Type B pancreatic cell (in vitro differentiated cells): ENCODE measurements around the gene MAP4K1. TPM values are rescaled to one million over a fixed set of nuclear protein-coding genes. Genes with fewer than 3 reads are reported as not detected.

Source experiments
- DNase-seq: peaks from one replicate; pipeline ENCODE4 v3.0.0; 2021; ENCODE audit warnings: mixed read lengths; ENCODE audit not compliant: unreplicated experiment; ENCODE audit errors: extremely low spot score
- H3K27ac Mint-ChIP-seq: 2 replicates; pipeline ENCODE4 v1.8.0; 2021; ENCODE audit warnings: mild to moderate bottlenecking, mixed read lengths
- H3K27me3 Mint-ChIP-seq: 2 replicates; pipeline ENCODE4 v1.8.0; 2021; ENCODE audit warnings: mixed read lengths
- H3K36me3 Mint-ChIP-seq: 2 replicates; pipeline ENCODE4 v1.8.0; 2021; ENCODE audit warnings: mixed read lengths
- H3K4me1 Mint-ChIP-seq: one replicate; pipeline ENCODE4 v1.8.0; 2021; ENCODE audit warnings: mixed read lengths; ENCODE audit not compliant: unreplicated experiment
- H3K4me3 Mint-ChIP-seq: 2 replicates; pipeline ENCODE4 v1.8.0; 2021; ENCODE audit warnings: mild to moderate bottlenecking, mixed read lengths
- H3K9me3 Mint-ChIP-seq: 2 replicates; pipeline ENCODE4 v1.8.0; 2021; ENCODE audit warnings: mixed read lengths
- CTCF ChIP-seq: fragments of 200-600 bp; sonication (generic); conservative IDR thresholded peaks from 2 replicates; pipeline ENCODE4 v1.5.0; 2021; ENCODE audit warnings: antibody characterized with exemption, mild to moderate bottlenecking
- total RNA-seq: library from RNA; stranded (reverse); gene quantifications from 2 replicates; pipeline ENCODE4 v1.2.1, GENCODE V29; 2021; ENCODE audit warnings: low replicate concordance

Gene MAP4K1
- total RNA-seq, 1 donor from 2014 or later, result 2.4 TPM

GRCh38 chr19:38543286-38543806 is 74.4 kb downstream of the MAP4K1 start:
- no peak overlapping the region for H3K4me3 Mint-ChIP-seq
- H3K27ac Mint-ChIP-seq, result no peak overlapping the region
- peaks cover 6% of the 10 kb centered on the region for H3K4me1 Mint-ChIP-seq
- no peak for DNase-seq
- peaks cover 5% of the 10 kb centered on the region for H3K9me3 Mint-ChIP-seq
- H3K36me3 Mint-ChIP-seq, result no peaks in the 10 kb centered on the region
- TF ChIP-seq CTCF, result no peak
- no peaks in the 10 kb centered on the region for H3K27me3 Mint-ChIP-seq

GRCh38 chr19:38542040-38542439 is 75.7 kb downstream of the MAP4K1 start:
- TF ChIP-seq CTCF, result no peak
- Mint-ChIP-seq H3K27ac (no peak overlapping the region), H3K27me3 (no peaks in the 10 kb centered on the region), H3K4me1 (peaks cover 6% of the 10 kb centered on the region), H3K4me3 (no peak overlapping the region), H3K9me3 (peaks cover 5% of the 10 kb centered on the region), H3K36me3 (no peaks in the 10 kb centered on the region)
- DNase-seq, result no peak

GRCh38 chr19:38539751-38540150 is 78.0 kb downstream of the MAP4K1 start:
- no peak overlapping the region for H3K4me3 Mint-ChIP-seq
- TF ChIP-seq CTCF, result no peak
- H3K36me3 Mint-ChIP-seq, result peaks cover 3% of the 10 kb centered on the region
- H3K9me3 Mint-ChIP-seq, result peaks cover 5% of the 10 kb centered on the region
- H3K27ac Mint-ChIP-seq, result no peak overlapping the region
- peaks cover 6% of the 10 kb centered on the region for H3K4me1 Mint-ChIP-seq
- no peaks in the 10 kb centered on the region for H3K27me3 Mint-ChIP-seq
- DNase-seq, result no peak

GRCh38 chr19:38538793-38539528 is 78.8 kb downstream of the MAP4K1 start:
- H3K36me3 Mint-ChIP-seq, result peaks cover 3% of the 10 kb centered on the region
- no peak overlapping the region for H3K4me3 Mint-ChIP-seq
- H3K4me1 Mint-ChIP-seq, result no peaks in the 10 kb centered on the region
- no peaks in the 10 kb centered on the region for H3K27me3 Mint-ChIP-seq
- H3K9me3 Mint-ChIP-seq, result no peaks in the 10 kb centered on the region
- TF ChIP-seq CTCF, result no peak
- no peak for DNase-seq
- H3K27ac Mint-ChIP-seq, result peak overlapping the region; percentile 86

GRCh38 chr19:38538386-38538785 is 79.4 kb downstream of the MAP4K1 start:
- Mint-ChIP-seq H3K27ac (peak overlapping the region; percentile 86), H3K27me3 (no peaks in the 10 kb centered on the region), H3K4me1 (no peaks in the 10 kb centered on the region), H3K9me3 (no peaks in the 10 kb centered on the region), H3K4me3 (no peak overlapping the region), H3K36me3 (peaks cover 3% of the 10 kb centered on the region)
- no peak for DNase-seq
- no peak for TF ChIP-seq CTCF

Other genes with a start within 250 kb of the MAP4K1 start
- 159 and 176 TPM in 2 replicates for gene PSMD8, start 243.4 kb downstream of the MAP4K1 start, total RNA-seq
- gene GGN, start 229.9 kb downstream of the MAP4K1 start, total RNA-seq, result 1.1 and 1.5 TPM in 2 replicates
- 4.2 and 5.5 TPM in 2 replicates for gene SPRED3, start 229.3 kb downstream of the MAP4K1 start, total RNA-seq
- 25.2 and 27.3 TPM in 2 replicates for gene FAM98C, start 214.9 kb downstream of the MAP4K1 start, total RNA-seq
- not detected in 2 replicates for gene RASGRP4, start 191.7 kb downstream of the MAP4K1 start, total RNA-seq
- 3.3 and 9.3 TPM in 2 replicates for gene RYR1, start 184.3 kb downstream of the MAP4K1 start, total RNA-seq
- gene EIF3K, start 1.2 kb upstream of the MAP4K1 start, total RNA-seq, result 274 and 310 TPM in 2 replicates
- gene ACTN4, start 29.7 kb upstream of the MAP4K1 start, total RNA-seq, result 475 and 776 TPM in 2 replicates
- gene CAPN12, start 126.5 kb upstream of the MAP4K1 start, total RNA-seq, result 3.0 and 4.5 TPM in 2 replicates
- gene LGALS7, start 155.6 kb upstream of the MAP4K1 start, total RNA-seq, result 1.8 and 1.9 TPM in 2 replicates
- not detected in 2 replicates for gene LGALS7B, start 171.2 kb upstream of the MAP4K1 start, total RNA-seq
- gene LGALS4, start 195.0 kb upstream of the MAP4K1 start, total RNA-seq, result 33.4 and 104 TPM in 2 replicates
- gene ECH1, start 213.8 kb upstream of the MAP4K1 start, total RNA-seq, result 134 and 142 TPM in 2 replicates
- gene HNRNPL, start 232.0 kb upstream of the MAP4K1 start, total RNA-seq, result 338 and 451 TPM in 2 replicates